Measurements from ENCODE around the gene FANK1.
"Not testable (repeated sequence)": the region's sequence is repeated elsewhere in the genome, so short reads cannot be mapped to it uniquely, and the experiment has no call there.

GRCh38 chr10:125900963-125901362 is 4.6 kb downstream of the FANK1 start:
- TF ChIP-seq CTCF (IDR thresholded peaks at IDR 0.05 in 8 of 11, conservative IDR thresholded peaks at IDR 0.05 in 3 of 11); POLR2AphosphoS5 (IDR thresholded peaks at IDR 0.05); POLR2A (IDR thresholded peaks at IDR 0.05): not testable (repeated sequence)

All from spleen (tissue), 7 donors.